WTC11 (cell line): Measurements from ENCODE around the gene KCNK3. TPM values are rescaled to one million over a fixed set of nuclear protein-coding genes. Genes with fewer than 3 reads are reported as not detected.

Experiments used
- ATAC-seq: fragments of 200-7000 bp; cut with Tn5 transposase; 2 replicates; pipeline ENCODE4 v1.10.0; 2021; ENCODE audit warnings: mild to moderate bottlenecking, moderate library complexity
- CTCF ChIA-PET: fragments of 300-600 bp; sonication (Branson Sonifier 250); formaldehyde crosslinking; loops from one replicate; lab custom pipeline; 2021; ENCODE audit warnings: antibody characterized with exemption; lab: Charles Lee
- POLR2A ChIA-PET: fragments of 350-600 bp; sonication (Branson Sonifier 250); formaldehyde crosslinking; loops from one replicate; lab custom pipeline; 2021; ENCODE audit warnings: antibody characterized with exemption; lab: Charles Lee
- DNase-seq: peaks from one replicate; pipeline ENCODE4 v3.0.0; 2021; ENCODE audit warnings: low spot score
- H3K27ac Mint-ChIP-seq: 2 replicates; pipeline ENCODE4 v1.8.0; 2021; ENCODE audit warnings: mixed read lengths
- H3K27me3 Mint-ChIP-seq: 2 replicates; pipeline ENCODE4 v1.8.0; 2021; ENCODE audit warnings: low read depth, mild to moderate bottlenecking, moderate library complexity, mixed read lengths
- H3K36me3 Mint-ChIP-seq: 2 replicates; pipeline ENCODE4 v1.8.0; 2021; ENCODE audit warnings: mixed read lengths
- H3K4me1 Mint-ChIP-seq: 2 replicates; pipeline ENCODE4 v1.8.0; 2022; ENCODE audit warnings: mixed read lengths
- H3K4me3 Mint-ChIP-seq: 2 replicates; pipeline ENCODE4 v1.8.0; 2021; ENCODE audit warnings: mild to moderate bottlenecking, moderate library complexity, mixed read lengths
- H3K9me3 Mint-ChIP-seq: 2 replicates; pipeline ENCODE4 v1.8.0; 2021; ENCODE audit warnings: mixed read lengths
- ARID4B ChIP-seq: sonication (generic); formaldehyde crosslinking; IDR thresholded peaks from 2 replicates; pipeline ENCODE4 v1.8.0; 2023; ENCODE audit warnings: missing genetic modification reagents, mild to moderate bottlenecking, borderline replicate concordance
- ATF2 ChIP-seq: sonication (generic); formaldehyde crosslinking; IDR thresholded peaks from 2 replicates; pipeline ENCODE4 v1.8.1; 2022; ENCODE audit warnings: low read depth, missing genetic modification reagents, borderline replicate concordance
- CBFB ChIP-seq: sonication (generic); formaldehyde crosslinking; IDR thresholded peaks from 2 replicates; pipeline ENCODE4 v1.8.1; 2022; ENCODE audit warnings: mild to moderate bottlenecking, low read depth, missing genetic modification reagents
- CREB1 ChIP-seq: sonication (generic); formaldehyde crosslinking; IDR thresholded peaks from 2 replicates; pipeline ENCODE4 v1.8.0; 2023; ENCODE audit warnings: mild to moderate bottlenecking, missing genetic modification reagents
- E2F5 ChIP-seq: sonication (generic); formaldehyde crosslinking; IDR thresholded peaks from 2 replicates; pipeline ENCODE4 v1.8.1; 2022; ENCODE audit warnings: mild to moderate bottlenecking, moderate library complexity, missing genetic modification reagents
- EMX1 ChIP-seq: fragments of 250-450 bp; sonication (Bioruptor Pico); IDR thresholded peaks from 2 replicates; pipeline ENCODE4 v1.8.0; 2021; ENCODE audit warnings: mild to moderate bottlenecking
- ERG ChIP-seq: fragments of 250-450 bp; sonication (Bioruptor Pico); IDR thresholded peaks from 2 replicates; pipeline ENCODE4 v1.8.0; 2021; ENCODE audit warnings: mild to moderate bottlenecking
- FOXK1 ChIP-seq: sonication (generic); formaldehyde crosslinking; IDR thresholded peaks from 2 replicates; pipeline ENCODE4 v1.8.0; 2022; ENCODE audit warnings: mild to moderate bottlenecking, moderate library complexity, missing genetic modification reagents
- GRHL2 ChIP-seq: fragments of 250-450 bp; sonication (Bioruptor Pico); IDR thresholded peaks from 2 replicates; pipeline ENCODE4 v1.8.0; 2022; ENCODE audit warnings: mild to moderate bottlenecking, moderate library complexity; ENCODE audit not compliant: insufficient replicate concordance, severe bottlenecking
- GTF2I ChIP-seq: fragments of 250-450 bp; sonication (Bioruptor Pico); conservative IDR thresholded peaks from 2 replicates; pipeline ENCODE4 v1.4.0; 2021; ENCODE audit warnings: mild to moderate bottlenecking
- MAX ChIP-seq: sonication (generic); formaldehyde crosslinking; IDR thresholded peaks from 2 replicates; pipeline ENCODE4 v1.8.0; 2022; ENCODE audit warnings: mild to moderate bottlenecking, missing genetic modification reagents
- NFATC4 ChIP-seq: fragments of 250-450 bp; sonication (Bioruptor Pico); IDR thresholded peaks from 2 replicates; pipeline ENCODE4 v1.9.0; 2021; ENCODE audit warnings: mild to moderate bottlenecking
- NFYB ChIP-seq: sonication (generic); formaldehyde crosslinking; conservative IDR thresholded peaks from 2 replicates; pipeline ENCODE4 v1.8.0; 2022; ENCODE audit warnings: low read depth, missing genetic modification reagents
- NR3C1 ChIP-seq: sonication (generic); formaldehyde crosslinking; conservative IDR thresholded peaks from 2 replicates; pipeline ENCODE4 v1.8.1; 2023; ENCODE audit warnings: low read depth, mild to moderate bottlenecking, missing genetic modification reagents
- RELA ChIP-seq: sonication (generic); formaldehyde crosslinking; IDR thresholded peaks from 2 replicates; pipeline ENCODE4 v1.8.1; 2022; ENCODE audit warnings: missing genetic modification reagents, mild to moderate bottlenecking, borderline replicate concordance
- SMAD3 ChIP-seq: sonication (generic); formaldehyde crosslinking; IDR thresholded peaks from 2 replicates; pipeline ENCODE4 v1.8.0; 2022; ENCODE audit warnings: missing genetic modification reagents, mild to moderate bottlenecking, borderline replicate concordance
- TEAD1 ChIP-seq: sonication (generic); formaldehyde crosslinking; IDR thresholded peaks from 2 replicates; pipeline ENCODE4 v1.8.0; 2022; ENCODE audit warnings: mild to moderate bottlenecking, missing genetic modification reagents
- USF2 ChIP-seq: sonication (generic); formaldehyde crosslinking; IDR thresholded peaks from 2 replicates; pipeline ENCODE4 v1.8.1; 2023; ENCODE audit warnings: mild to moderate bottlenecking, missing genetic modification reagents, moderate library complexity
- ZNF219 ChIP-seq: sonication (generic); formaldehyde crosslinking; IDR thresholded peaks from 2 replicates; pipeline ENCODE4 v1.8.0; 2023; ENCODE audit warnings: missing genetic modification reagents, mild to moderate bottlenecking, borderline replicate concordance
- ZNF396 ChIP-seq: fragments of 250-450 bp; sonication (Bioruptor Pico); IDR thresholded peaks from 2 replicates; pipeline ENCODE4 v1.8.0; 2021; ENCODE audit warnings: mild to moderate bottlenecking, moderate library complexity, borderline replicate concordance
- ZNF512 ChIP-seq: sonication (generic); formaldehyde crosslinking; IDR thresholded peaks from 2 replicates; pipeline ENCODE4 v1.8.1; 2022; ENCODE audit warnings: missing genetic modification reagents, borderline replicate concordance
- total RNA-seq: library from RNA; stranded (reverse); gene quantifications from 3 replicates; pipeline ENCODE4 v1.2.3, GENCODE V29; 2021
- TF ChIP-seq, protein P1 (sequence below): sonication (generic); formaldehyde crosslinking; IDR thresholded peaks from 2 replicates; pipeline ENCODE4 v1.8.0; 2023; ENCODE audit warnings: missing genetic modification reagents
- TF ChIP-seq, protein P2 (sequence below): sonication (generic); formaldehyde crosslinking; IDR thresholded peaks from 2 replicates; pipeline ENCODE4 v1.8.1; 2023; ENCODE audit warnings: mild to moderate bottlenecking, missing genetic modification reagents, moderate library complexity

KCNK3 gene
- total RNA-seq, 1 experiment from 2014 or later = 0.22 TPM

DNA sequence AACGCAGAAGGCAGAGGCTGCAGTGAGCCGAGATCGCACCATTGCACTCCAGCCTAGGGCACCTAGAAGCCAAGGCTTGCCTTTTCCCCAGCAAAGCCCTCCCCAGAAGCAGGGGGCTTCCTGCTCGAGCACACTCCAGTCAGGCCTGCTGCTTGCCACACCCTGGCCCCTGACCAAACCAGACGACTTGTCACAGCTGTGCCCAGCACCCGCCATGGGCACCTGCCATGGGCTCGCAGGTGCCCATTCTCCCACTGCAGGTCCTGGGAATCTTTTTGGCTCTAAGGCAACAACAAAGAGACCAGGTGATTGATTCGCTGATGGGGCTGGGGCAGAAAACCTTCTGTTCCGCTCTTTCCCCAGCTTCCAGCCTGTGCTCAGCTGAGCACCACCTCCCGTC, 4.9 kb downstream of the KCNK3 start:
- H3K4me1 Mint-ChIP-seq = peaks cover 4% of the 10 kb centered on the region; the same call in 1 of the 2 replicates
- peaks cover 37% of the 10 kb centered on the region for H3K27me3 Mint-ChIP-seq
- DNase-seq (no peak), ATAC-seq (no peak)
- no peaks in the 10 kb centered on the region for H3K36me3 Mint-ChIP-seq
- H3K27ac Mint-ChIP-seq = no peak overlapping the region
- no peak overlapping the region for H3K4me3 Mint-ChIP-seq
- ChIA-PET POLR2A (no interaction called here), CTCF (no interaction called here)
- H3K9me3 Mint-ChIP-seq = no peaks in the 10 kb centered on the region
- TF ChIP-seq, protein P1, sequence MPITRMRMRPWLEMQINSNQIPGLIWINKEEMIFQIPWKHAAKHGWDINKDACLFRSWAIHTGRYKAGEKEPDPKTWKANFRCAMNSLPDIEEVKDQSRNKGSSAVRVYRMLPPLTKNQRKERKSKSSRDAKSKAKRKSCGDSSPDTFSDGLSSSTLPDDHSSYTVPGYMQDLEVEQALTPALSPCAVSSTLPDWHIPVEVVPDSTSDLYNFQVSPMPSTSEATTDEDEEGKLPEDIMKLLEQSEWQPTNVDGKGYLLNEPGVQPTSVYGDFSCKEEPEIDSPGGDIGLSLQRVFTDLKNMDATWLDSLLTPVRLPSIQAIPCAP (CRISPR knock-in tag) = no peak
- TF ChIP-seq TEAD1 (CRISPR knock-in tag) (no peak), ZNF219 (CRISPR knock-in tag) (no peak), EMX1 (no peak), SMAD3 (CRISPR knock-in tag) (no peak), USF2 (no peak), GRHL2 (CRISPR knock-in tag) (no peak), CREB1 (CRISPR knock-in tag) (no peak), E2F5 (CRISPR knock-in tag) (no peak), NFATC4 (CRISPR knock-in tag) (no peak), FOXK1 (no peak), ZNF396 (CRISPR knock-in tag) (no peak)
- TF ChIP-seq, protein P2, sequence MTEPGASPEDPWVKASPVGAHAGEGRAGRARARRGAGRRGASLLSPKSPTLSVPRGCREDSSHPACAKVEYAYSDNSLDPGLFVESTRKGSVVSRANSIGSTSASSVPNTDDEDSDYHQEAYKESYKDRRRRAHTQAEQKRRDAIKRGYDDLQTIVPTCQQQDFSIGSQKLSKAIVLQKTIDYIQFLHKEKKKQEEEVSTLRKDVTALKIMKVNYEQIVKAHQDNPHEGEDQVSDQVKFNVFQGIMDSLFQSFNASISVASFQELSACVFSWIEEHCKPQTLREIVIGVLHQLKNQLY (CRISPR knock-in tag) = no peak

- no peak overlapping the region for H3K27ac Mint-ChIP-seq
- peaks cover 25% of the 10 kb centered on the region for H3K27me3 Mint-ChIP-seq
- DNase-seq (no peak), ATAC-seq (no peak)
- POLR2A ChIA-PET = no interaction called here
- H3K36me3 Mint-ChIP-seq = no peaks in the 10 kb centered on the region
- no peaks in the 10 kb centered on the region for H3K9me3 Mint-ChIP-seq
- no peaks in the 10 kb centered on the region for H3K4me1 Mint-ChIP-seq
- CTCF ChIA-PET = interaction anchor here (0.6 kb wide), 1 partner anchor 40 kb away, joined by 4 read pairs; no protein-coding TSS in a partner anchor
- H3K4me3 Mint-ChIP-seq = no peak overlapping the region
- TF ChIP-seq NFATC4 (CRISPR knock-in tag) = no peak
- TF ChIP-seq ZNF512 (CRISPR knock-in tag) = no peak
- TF ChIP-seq RELA = no peak
- no peak for TF ChIP-seq CBFB (CRISPR knock-in tag)
- TF ChIP-seq MAX (CRISPR knock-in tag) = no peak
- TF ChIP-seq NR3C1 (CRISPR knock-in tag) = no peak
- TF ChIP-seq ARID4B (CRISPR knock-in tag) = no peak
- TF ChIP-seq, protein P2 (CRISPR knock-in tag) = no peak
- no peak for TF ChIP-seq GTF2I (CRISPR knock-in tag)
- TF ChIP-seq NFYB (CRISPR knock-in tag) = no peak
- TF ChIP-seq ERG (CRISPR knock-in tag) = no peak
- no peak for TF ChIP-seq ATF2
These were observed 6.8 kb downstream of the KCNK3 start for GRCh38 chr2:26699295-26699694.
